Neural cell (in vitro differentiated cells): ENCODE measurements around the gene ADGRF3. TPM values are rescaled to one million over a fixed set of nuclear protein-coding genes. Genes with fewer than 3 reads are reported as not detected.
A peak's percentile ranks its signal among the peaks of the same experiment; 100 is the strongest.

ENCODE experiments used
- H2AFZ ChIP-seq: fragments of 200-600, 300-800 bp; sonication (generic), shearing (Covaris generic); 2 replicates; pipeline ENCODE4 v1.6.0; 2014; ENCODE audit warnings: low read depth, mild to moderate bottlenecking, antibody characterized with exemption, low read length, moderate library complexity
- H3F3A ChIP-seq: fragments of 200-600 bp; shearing (Covaris generic); 2 replicates; pipeline ENCODE4 v1.6.1; 2016; ENCODE audit warnings: mild to moderate bottlenecking, moderate library complexity, mixed read lengths, antibody characterized with exemption, low read length; ENCODE audit not compliant: insufficient read depth, poor library complexity, severe bottlenecking
- H3K27ac ChIP-seq: fragments of 200-600, 300-800 bp; sonication (generic), shearing (Covaris generic); 2 replicates; pipeline ENCODE4 v1.5.1; 2014; ENCODE audit warnings: mild to moderate bottlenecking, low read length, moderate library complexity
- H3K27me3 ChIP-seq: fragments of 300-800, 200-600 bp; sonication (generic), shearing (Covaris generic); 2 replicates; pipeline ENCODE4 v1.6.0; 2014; ENCODE audit warnings: mild to moderate bottlenecking, low read depth, low read length, moderate library complexity; ENCODE audit not compliant: insufficient read depth
- H3K36me3 ChIP-seq: fragments of 300-800, 200-600 bp; sonication (generic), shearing (Covaris generic); 2 replicates; pipeline ENCODE4 v1.5.1; 2014; ENCODE audit warnings: mild to moderate bottlenecking, antibody characterized with exemption, low read length, moderate library complexity; ENCODE audit not compliant: insufficient read depth
- H3K4me2 ChIP-seq: fragments of 300-800, 200-600 bp; sonication (generic), shearing (Covaris generic); 2 replicates; pipeline ENCODE4 v1.6.0; 2014; ENCODE audit warnings: mild to moderate bottlenecking, low read length
- H3K4me3 ChIP-seq: fragments of 300-800, 200-600 bp; sonication (generic), shearing (Covaris generic); 2 replicates; pipeline ENCODE4 v1.5.1; 2014; ENCODE audit warnings: mild to moderate bottlenecking, low read length, moderate library complexity
- H3K79me2 ChIP-seq: fragments of 200-600 bp; shearing (Covaris generic); replicated peaks from 2 replicates; pipeline ENCODE4 v1.6.0; 2014; ENCODE audit warnings: mild to moderate bottlenecking, low read length, moderate library complexity; ENCODE audit not compliant: insufficient read depth
- H3K9ac ChIP-seq: fragments of 300-800, 200-600 bp; sonication (generic), shearing (Covaris generic); 2 replicates; pipeline ENCODE4 v1.6.1; 2016; ENCODE audit warnings: mild to moderate bottlenecking, low read length, mixed read lengths
- H3K9me2 ChIP-seq: fragments of 200-600 bp; shearing (Covaris generic); 2 replicates; pipeline ENCODE4 v1.6.1; 2016; ENCODE audit warnings: mild to moderate bottlenecking, low read length, mixed read lengths; ENCODE audit not compliant: insufficient read depth
- H3K9me3 ChIP-seq: fragments of 200-600, 300-800 bp; sonication (generic), shearing (Covaris generic); 2 replicates; pipeline ENCODE4 v1.6.1; 2016; ENCODE audit warnings: mild to moderate bottlenecking, mixed run types, low read length, moderate library complexity, mixed read lengths
- H4K20me1 ChIP-seq: fragments of 200-600 bp; shearing (Covaris generic); 2 replicates; pipeline ENCODE4 v1.6.1; 2016; ENCODE audit warnings: mild to moderate bottlenecking, mixed run types; ENCODE audit not compliant: insufficient read depth
- CTCF ChIP-seq: fragments of 450-650 bp; IDR thresholded peaks from 2 replicates; pipeline ENCODE4 v1.5.1; 2014; ENCODE audit warnings: antibody characterized with exemption, mild to moderate bottlenecking, moderate library complexity; ENCODE audit not compliant: poor library complexity, severe bottlenecking
- EP300 ChIP-seq: fragments of 450-650 bp; conservative IDR thresholded peaks from 2 replicates; pipeline ENCODE4 v1.6.1; 2014; ENCODE audit warnings: antibody characterized with exemption, mild to moderate bottlenecking, moderate library complexity; ENCODE audit not compliant: poor library complexity, severe bottlenecking
- EZH2 ChIP-seq: fragments of 200-600, 300-800 bp; shearing (Covaris generic), sonication (generic); IDR thresholded peaks from 2 replicates; pipeline ENCODE4 v1.6.1; 2014; ENCODE audit warnings: antibody characterized with exemption, low read length, borderline replicate concordance, mild to moderate bottlenecking; ENCODE audit not compliant: insufficient read depth, poor library complexity, severe bottlenecking
- MXI1 ChIP-seq: fragments of 450-650 bp; conservative IDR thresholded peaks from 2 replicates; pipeline ENCODE4 v1.6.1; 2014; ENCODE audit warnings: antibody characterized with exemption, mild to moderate bottlenecking; ENCODE audit not compliant: poor library complexity, severe bottlenecking
- POLR2AphosphoS5 ChIP-seq: IDR thresholded peaks from 2 replicates; pipeline ENCODE4 v1.6.1; 2012
- RAD21 ChIP-seq: fragments of 450-650 bp; conservative IDR thresholded peaks from 2 replicates; pipeline ENCODE4 v1.6.1; 2014; ENCODE audit warnings: antibody characterized with exemption, mild to moderate bottlenecking, moderate library complexity
- REST ChIP-seq: IDR thresholded peaks from 2 replicates; pipeline ENCODE4 v1.6.1; 2012; ENCODE audit warnings: borderline replicate concordance
- SMC3 ChIP-seq: fragments of 450-650 bp; conservative IDR thresholded peaks from 2 replicates; pipeline ENCODE4 v1.6.1; 2014; ENCODE audit warnings: antibody characterized with exemption, mild to moderate bottlenecking, moderate library complexity; ENCODE audit not compliant: poor library complexity
- TAF1 ChIP-seq: IDR thresholded peaks from 2 replicates; pipeline ENCODE4 v1.6.1; 2012; ENCODE audit warnings: low read depth
- polyA minus RNA-seq: library from RNA; depleted of rRNA, polyadenylated mRNA; stranded (reverse); fragments of >200 nt; gene quantifications from 2 replicates; pipeline ENCODE4 v1.2.3, GENCODE V29; 2014
- polyA plus RNA-seq: library from polyadenylated mRNA; depleted of rRNA; stranded (reverse); fragments of >200 nt; gene quantifications from 2 replicates; pipeline ENCODE4 v1.2.3, GENCODE V29; 2014

ADGRF3 gene, protein sequence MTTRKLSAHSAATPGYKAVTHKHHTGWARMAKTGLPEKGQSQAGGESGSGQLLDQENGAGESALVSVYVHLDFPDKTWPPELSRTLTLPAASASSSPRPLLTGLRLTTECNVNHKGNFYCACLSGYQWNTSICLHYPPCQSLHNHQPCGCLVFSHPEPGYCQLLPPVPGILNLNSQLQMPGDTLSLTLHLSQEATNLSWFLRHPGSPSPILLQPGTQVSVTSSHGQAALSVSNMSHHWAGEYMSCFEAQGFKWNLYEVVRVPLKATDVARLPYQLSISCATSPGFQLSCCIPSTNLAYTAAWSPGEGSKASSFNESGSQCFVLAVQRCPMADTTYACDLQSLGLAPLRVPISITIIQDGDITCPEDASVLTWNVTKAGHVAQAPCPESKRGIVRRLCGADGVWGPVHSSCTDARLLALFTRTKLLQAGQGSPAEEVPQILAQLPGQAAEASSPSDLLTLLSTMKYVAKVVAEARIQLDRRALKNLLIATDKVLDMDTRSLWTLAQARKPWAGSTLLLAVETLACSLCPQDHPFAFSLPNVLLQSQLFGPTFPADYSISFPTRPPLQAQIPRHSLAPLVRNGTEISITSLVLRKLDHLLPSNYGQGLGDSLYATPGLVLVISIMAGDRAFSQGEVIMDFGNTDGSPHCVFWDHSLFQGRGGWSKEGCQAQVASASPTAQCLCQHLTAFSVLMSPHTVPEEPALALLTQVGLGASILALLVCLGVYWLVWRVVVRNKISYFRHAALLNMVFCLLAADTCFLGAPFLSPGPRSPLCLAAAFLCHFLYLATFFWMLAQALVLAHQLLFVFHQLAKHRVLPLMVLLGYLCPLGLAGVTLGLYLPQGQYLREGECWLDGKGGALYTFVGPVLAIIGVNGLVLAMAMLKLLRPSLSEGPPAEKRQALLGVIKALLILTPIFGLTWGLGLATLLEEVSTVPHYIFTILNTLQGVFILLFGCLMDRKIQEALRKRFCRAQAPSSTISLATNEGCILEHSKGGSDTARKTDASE
- 0.12 and 0.42 TPM in 2 replicates for polyA plus RNA-seq
- polyA minus RNA-seq, result 0.97 TPM in 1 of 2 replicates, not detected in the other

GRCh38 chr2:26346454-26347053 lies at the start of gene ADGRF3:
Gene ADGRF3, minus strand, starts transcription at chr2:26346789. Its CDS starts 555 bp downstream, at chr2:26346234.
- Histone ChIP-seq H3K9me3 (no peaks in the 10 kb centered on the region), H3K4me2 (peak within 1 kb of the TSS; percentile 91), H3K9me2 (no peaks in the 10 kb centered on the region), H3K27me3 (no peaks in the 10 kb centered on the region), H3F3A (peaks cover 6% of the 10 kb centered on the region), H3K79me2 (peaks cover 54% of the 10 kb centered on the region), H3K4me3 (peak within 1 kb of the TSS; percentile 82), H3K9ac (peak within 1 kb of the TSS; percentile 91), H3K27ac (peak within 1 kb of the TSS; percentile 98), H3K36me3 (no peaks in the 10 kb centered on the region), H2AFZ (peak within 1 kb of the TSS; percentile 67), H4K20me1 (no peaks in the 10 kb centered on the region)
- no peak for TF ChIP-seq CTCF
- peak; percentile 69 for TF ChIP-seq MXI1
- TF ChIP-seq EZH2, result no peak
- TF ChIP-seq REST, result peak; percentile 33
- TF ChIP-seq TAF1, result no peak
- peak; percentile 18 for TF ChIP-seq POLR2AphosphoS5
- peak; percentile 21 for TF ChIP-seq EP300
- TF ChIP-seq RAD21, result peak; percentile 43
- peak; percentile 43 for TF ChIP-seq SMC3

DNA sequence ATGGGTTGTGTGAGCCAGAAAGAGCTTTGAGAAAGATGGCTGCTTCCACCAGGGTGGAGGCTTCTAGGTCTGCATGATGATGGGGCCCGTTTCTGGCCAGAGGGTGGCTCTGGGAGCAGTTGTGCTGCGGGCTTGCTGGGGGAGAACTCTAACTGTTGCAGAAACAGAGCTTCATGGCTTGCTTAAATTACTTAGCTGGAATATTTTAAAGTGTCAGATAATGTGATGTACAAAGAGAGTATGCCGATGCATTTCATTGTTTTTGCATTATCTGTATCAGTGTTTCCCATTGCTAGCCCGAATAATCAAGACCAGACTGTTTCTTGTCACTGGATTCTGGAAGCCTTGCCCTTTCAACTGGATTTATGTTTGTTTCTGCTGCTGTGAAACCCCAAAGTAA lies 48.8 kb upstream of the ADGRF3 start:
- TF ChIP-seq MXI1, result no peak
- no peak for TF ChIP-seq TAF1
- TF ChIP-seq EP300, result no peak
- TF ChIP-seq EZH2, result no peak
- no peak for TF ChIP-seq CTCF
- Histone ChIP-seq H3K27me3 (no peaks in the 10 kb centered on the region), H4K20me1 (no peaks in the 10 kb centered on the region), H3K36me3 (peaks cover 4% of the 10 kb centered on the region), H3K9me3 (no peaks in the 10 kb centered on the region), H3K9me2 (no peaks in the 10 kb centered on the region), H3K79me2 (no peaks in the 10 kb centered on the region), H3K4me2 (no peak overlapping the region), H3K4me3 (no peak overlapping the region), H3F3A (no peaks in the 10 kb centered on the region), H2AFZ (no peak overlapping the region), H3K9ac (no peak overlapping the region), H3K27ac (no peak overlapping the region)
